Karpas-422 (cell line): Measurements from ENCODE around the gene OPCML. TPM values are rescaled to one million over a fixed set of nuclear protein-coding genes. Genes with fewer than 3 reads are reported as not detected.
A peak's percentile ranks its signal among the peaks of the same experiment; 100 is the strongest.

Experiments used
- DNase-seq: peaks from one replicate; pipeline ENCODE4 v3.0.0-alpha.2; 2015
- H2AFZ ChIP-seq: fragments of 200-600 bp; sonication (generic); 2 replicates; pipeline ENCODE4 v1.6.1; 2014; ENCODE audit warnings: antibody characterized with exemption, low read length, mixed read lengths
- H3K27ac ChIP-seq: fragments of 200-600 bp; sonication (generic); 2 replicates; pipeline ENCODE4 v1.5.1; 2014; ENCODE audit warnings: mild to moderate bottlenecking, low read length, moderate library complexity
- H3K27me3 ChIP-seq: fragments of 200-600 bp; sonication (generic); 2 replicates; pipeline ENCODE4 v1.6.1; 2014; ENCODE audit warnings: low read length, mixed read lengths
- H3K36me3 ChIP-seq: fragments of 200-600 bp; sonication (generic); 2 replicates; pipeline ENCODE4 v1.6.1; 2014; ENCODE audit warnings: low read length, mixed read lengths; ENCODE audit not compliant: insufficient read depth
- H3K4me1 ChIP-seq: fragments of 200-600 bp; sonication (generic); 2 replicates; pipeline ENCODE4 v1.6.1; 2014; ENCODE audit warnings: mild to moderate bottlenecking, low read length, mixed read lengths
- H3K4me2 ChIP-seq: fragments of 200-600 bp; sonication (generic); 2 replicates; pipeline ENCODE4 v1.6.1; 2014; ENCODE audit warnings: low read length, low read depth, mild to moderate bottlenecking; ENCODE audit not compliant: poor library complexity, severe bottlenecking
- H3K4me3 ChIP-seq: fragments of 200-600 bp; sonication (generic); 2 replicates; pipeline ENCODE4 v1.5.1; 2014; ENCODE audit warnings: mild to moderate bottlenecking, antibody characterized with exemption, low read length, mixed read lengths
- H3K79me2 ChIP-seq: fragments of 200-600 bp; sonication (generic); 2 replicates; pipeline ENCODE4 v1.6.1; 2014; ENCODE audit warnings: mild to moderate bottlenecking, low read length, mixed read lengths
- H3K9ac ChIP-seq: fragments of 200-600 bp; sonication (generic); 2 replicates; pipeline ENCODE4 v1.6.0; 2014; ENCODE audit warnings: low read length
- H3K9me2 ChIP-seq: fragments of 200-600 bp; sonication (generic), shearing (Covaris generic); replicated peaks from 2 replicates; pipeline ENCODE4 v1.6.0; 2014; ENCODE audit warnings: mild to moderate bottlenecking, low read length, moderate library complexity; ENCODE audit not compliant: insufficient read depth
- H3K9me3 ChIP-seq: fragments of 300-700, 200-600 bp; sonication (generic); 2 replicates; pipeline ENCODE4 v1.6.1; 2014; ENCODE audit warnings: low read length, mixed read lengths
- H4K20me1 ChIP-seq: fragments of 200-600 bp; sonication (generic); 2 replicates; pipeline ENCODE4 v1.6.1; 2014; ENCODE audit warnings: mild to moderate bottlenecking, antibody characterized with exemption, low read length, low read depth; ENCODE audit not compliant: insufficient read depth
- total RNA-seq: library from RNA; depleted of rRNA; stranded (reverse); fragments of >200 nt; shearing (Covaris generic); gene quantifications from 2 replicates; pipeline ENCODE4 v1.2.3, GENCODE V29; 2014; ENCODE audit warnings: low replicate concordance

The OPCML gene
- total RNA-seq, 1 experiment from 2014 or later: not detected

DNA sequence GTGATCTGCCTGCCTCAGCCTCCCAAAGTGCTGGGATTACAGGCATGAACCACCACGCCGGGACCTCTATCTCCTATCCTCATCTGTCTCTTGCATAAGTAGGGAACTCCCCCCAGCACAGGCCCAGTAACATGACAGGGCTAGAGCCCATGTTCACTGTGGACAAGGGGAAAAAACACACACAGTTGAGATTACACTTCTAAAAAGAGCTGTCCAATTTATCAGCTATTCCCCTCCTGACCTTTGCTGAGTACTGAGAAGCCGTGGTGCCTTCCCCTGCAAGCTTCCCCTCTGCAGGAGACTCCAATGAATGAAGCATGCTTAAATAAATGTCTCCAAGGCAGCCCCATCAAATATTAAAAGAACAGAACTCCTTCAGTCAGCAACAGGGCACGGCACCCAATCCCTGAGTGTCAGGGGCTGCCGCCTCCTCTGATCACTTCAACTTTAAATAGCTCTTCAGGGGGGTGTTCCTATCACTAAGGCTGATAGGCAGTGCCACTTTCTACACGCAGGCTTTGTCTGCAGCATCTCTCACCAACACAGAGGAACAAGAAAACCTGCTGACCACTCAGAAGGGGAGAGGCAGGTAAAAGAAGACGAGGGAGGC is 385.5 kb downstream of the OPCML start:
- Histone ChIP-seq H3K27ac (no peak overlapping the region), H3K4me1 (no peaks in the 10 kb centered on the region), H3K9ac (no peak overlapping the region), H3K9me3 (no peaks in the 10 kb centered on the region), H3K27me3 (no peaks in the 10 kb centered on the region), H2AFZ (no peak overlapping the region), H4K20me1 (no peaks in the 10 kb centered on the region), H3K4me3 (no peak overlapping the region), H3K36me3 (no peaks in the 10 kb centered on the region), H3K4me2 (no peak overlapping the region), H3K79me2 (no peaks in the 10 kb centered on the region), H3K9me2 (no peaks in the 10 kb centered on the region)
- DNase-seq: no peak

GRCh38 chr11:133137939-133138338 is 394.4 kb downstream of the OPCML start:
- Histone ChIP-seq H3K4me1 (no peaks in the 10 kb centered on the region), H3K36me3 (no peaks in the 10 kb centered on the region), H4K20me1 (no peaks in the 10 kb centered on the region), H3K4me3 (no peak overlapping the region), H3K27me3 (no peaks in the 10 kb centered on the region), H3K9me3 (no peaks in the 10 kb centered on the region), H3K4me2 (no peak overlapping the region), H2AFZ (no peak overlapping the region), H3K9me2 (no peaks in the 10 kb centered on the region), H3K79me2 (no peaks in the 10 kb centered on the region), H3K9ac (no peak overlapping the region), H3K27ac (no peak overlapping the region)
- DNase-seq: no peak

DNA sequence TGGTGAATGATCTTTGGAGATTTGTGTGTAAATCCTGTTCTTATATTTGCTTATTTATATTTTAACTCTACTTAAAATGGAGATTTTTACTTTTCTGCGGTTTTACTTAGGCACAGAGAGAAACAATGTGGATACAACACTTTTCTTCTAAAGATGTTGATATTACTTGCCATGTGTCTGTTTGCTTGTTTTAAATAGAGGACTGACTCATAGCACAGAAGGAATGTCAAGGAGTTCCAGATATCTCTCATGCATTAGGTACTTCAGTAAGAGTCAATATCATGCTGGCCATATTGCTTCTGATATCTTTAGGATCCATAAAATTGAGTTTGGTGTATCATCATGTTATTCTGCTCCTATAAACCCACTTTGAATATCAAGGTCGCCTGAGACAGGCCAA is 395.0 kb downstream of the OPCML start:
- Histone ChIP-seq H3K79me2 (no peaks in the 10 kb centered on the region), H3K36me3 (no peaks in the 10 kb centered on the region), H3K4me3 (no peak overlapping the region), H3K27me3 (no peaks in the 10 kb centered on the region), H4K20me1 (no peaks in the 10 kb centered on the region), H3K9me2 (no peaks in the 10 kb centered on the region), H3K27ac (no peak overlapping the region), H3K4me2 (no peak overlapping the region), H3K4me1 (no peaks in the 10 kb centered on the region), H3K9ac (no peak overlapping the region), H2AFZ (no peak overlapping the region), H3K9me3 (no peaks in the 10 kb centered on the region)
- DNase-seq: no peak

- Histone ChIP-seq H3K9me3 (no peaks in the 10 kb centered on the region), H3K36me3 (no peaks in the 10 kb centered on the region), H3K9me2 (no peaks in the 10 kb centered on the region), H3K4me2 (no peak overlapping the region), H3K79me2 (no peaks in the 10 kb centered on the region), H3K27ac (no peak overlapping the region), H3K4me1 (no peaks in the 10 kb centered on the region), H2AFZ (no peak overlapping the region), H4K20me1 (no peaks in the 10 kb centered on the region), H3K9ac (no peak overlapping the region), H3K4me3 (no peak overlapping the region), H3K27me3 (no peaks in the 10 kb centered on the region)
- no peak for DNase-seq
Observed at GRCh38 chr11:133136376-133136775, 395.9 kb downstream of the OPCML start.

DNA sequence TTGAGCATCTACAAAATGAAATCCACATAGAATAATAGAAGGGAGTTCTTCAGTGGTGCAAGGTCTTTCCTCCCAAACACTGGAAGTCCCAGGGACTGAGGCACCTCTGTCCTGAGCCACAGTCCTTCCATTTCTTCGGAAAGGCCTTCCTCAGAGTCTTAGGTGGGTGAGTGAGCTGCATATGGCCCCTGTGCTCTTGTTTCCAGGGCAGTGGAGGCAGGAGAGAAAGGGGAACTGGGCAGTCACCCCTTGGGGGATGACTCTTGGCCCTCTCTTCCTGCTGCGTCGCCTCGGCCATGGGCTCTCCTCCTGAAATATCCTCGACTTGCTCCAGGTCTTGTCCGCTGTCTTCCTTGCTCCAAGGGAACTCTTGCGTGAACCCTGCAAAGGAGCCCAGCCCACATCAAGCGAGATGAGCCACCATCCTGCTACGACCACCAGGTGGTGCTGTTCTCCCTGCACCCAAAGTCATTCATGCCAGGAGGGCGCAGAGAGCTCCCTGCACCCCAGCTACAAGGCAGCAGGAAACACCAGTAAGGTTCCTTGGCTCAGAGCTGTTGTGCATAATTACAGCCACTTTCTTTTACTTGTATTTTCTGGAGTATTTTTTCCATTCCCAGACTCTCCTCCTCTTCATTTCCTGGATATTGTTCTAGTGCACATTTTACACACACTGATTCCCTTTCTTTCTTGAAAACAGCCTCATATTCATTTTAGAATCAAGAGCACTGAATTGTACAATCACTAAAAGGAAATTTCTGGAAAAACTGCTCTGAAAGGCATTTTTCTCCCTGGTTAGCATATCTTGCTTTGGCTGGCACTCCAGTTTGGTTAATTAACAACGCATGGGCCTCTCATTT is 397.8 kb downstream of the OPCML start:
- H3K9me2 ChIP-seq: no peaks in the 10 kb centered on the region
- no peaks in the 10 kb centered on the region for H3K79me2 ChIP-seq
- peak; percentile 70 for DNase-seq
- H3K4me2 ChIP-seq: no peak overlapping the region
- H3K4me1 ChIP-seq: no peaks in the 10 kb centered on the region
- H3K36me3 ChIP-seq: no peaks in the 10 kb centered on the region
- no peak overlapping the region for H3K4me3 ChIP-seq
- no peak overlapping the region for H3K27ac ChIP-seq
- H4K20me1 ChIP-seq: no peaks in the 10 kb centered on the region
- no peaks in the 10 kb centered on the region for H3K9me3 ChIP-seq
- H3K9ac ChIP-seq: no peak overlapping the region
- H2AFZ ChIP-seq: no peak overlapping the region
- H3K27me3 ChIP-seq: no peaks in the 10 kb centered on the region

- H4K20me1 ChIP-seq: no peaks in the 10 kb centered on the region
- H3K79me2 ChIP-seq: no peaks in the 10 kb centered on the region
- H3K36me3 ChIP-seq: no peaks in the 10 kb centered on the region
- no peaks in the 10 kb centered on the region for H3K27me3 ChIP-seq
- H3K4me2 ChIP-seq: no peak overlapping the region
- H3K9me2 ChIP-seq: no peaks in the 10 kb centered on the region
- H3K4me3 ChIP-seq: no peak overlapping the region
- no peak for DNase-seq
- no peaks in the 10 kb centered on the region for H3K9me3 ChIP-seq
- H3K4me1 ChIP-seq: no peaks in the 10 kb centered on the region
- H2AFZ ChIP-seq: no peak overlapping the region
- no peak overlapping the region for H3K27ac ChIP-seq
- H3K9ac ChIP-seq: no peak overlapping the region
Observed at GRCh38 chr11:133133606-133134005, 398.7 kb downstream of the OPCML start.

DNA sequence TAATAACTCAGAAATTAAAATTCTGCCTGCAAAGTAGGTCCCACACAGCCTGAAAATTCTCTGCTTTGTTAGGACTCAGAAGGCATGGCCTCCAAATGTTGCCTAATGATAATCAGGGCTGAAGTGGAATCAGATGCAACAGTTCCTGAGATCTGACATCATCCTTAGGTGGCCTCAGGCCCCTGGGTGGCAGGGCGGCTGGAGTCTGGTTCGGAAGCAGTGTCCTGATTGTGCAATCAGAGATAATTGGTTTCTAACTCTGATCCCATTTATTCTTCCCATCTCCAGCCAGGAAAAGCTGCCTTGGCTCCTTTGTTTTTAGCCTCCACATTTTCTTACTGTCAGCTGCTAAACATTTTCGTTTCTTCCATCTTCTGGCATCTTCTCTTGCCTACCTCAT is 399.3 kb downstream of the OPCML start:
- H3K9me2 ChIP-seq: no peaks in the 10 kb centered on the region
- H3K4me2 ChIP-seq: no peak overlapping the region
- no peak overlapping the region for H3K4me3 ChIP-seq
- H3K79me2 ChIP-seq: no peaks in the 10 kb centered on the region
- H3K27ac ChIP-seq: no peak overlapping the region
- no peaks in the 10 kb centered on the region for H4K20me1 ChIP-seq
- H3K27me3 ChIP-seq: no peaks in the 10 kb centered on the region
- DNase-seq: no peak
- H2AFZ ChIP-seq: no peak overlapping the region
- no peaks in the 10 kb centered on the region for H3K36me3 ChIP-seq
- no peaks in the 10 kb centered on the region for H3K4me1 ChIP-seq
- no peaks in the 10 kb centered on the region for H3K9me3 ChIP-seq
- no peak overlapping the region for H3K9ac ChIP-seq

DNA sequence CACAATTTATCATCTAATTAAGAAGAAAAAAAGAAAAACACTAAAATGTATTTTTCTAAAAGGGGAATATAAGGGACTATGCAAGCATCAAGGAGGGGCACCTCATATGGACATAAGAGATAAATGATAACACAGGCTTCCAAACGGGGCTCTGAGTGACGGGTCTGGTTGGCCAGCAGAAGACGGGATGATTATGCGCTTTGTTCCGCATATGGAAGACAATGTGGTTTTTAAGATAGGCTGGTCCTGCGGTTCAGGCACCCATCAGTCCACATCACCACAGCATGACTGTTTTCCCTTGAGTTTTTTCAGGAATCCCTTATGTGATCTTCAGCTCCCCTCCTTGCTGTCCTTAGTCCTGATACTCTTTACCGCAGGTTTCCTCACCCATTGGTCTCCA is 404.6 kb downstream of the OPCML start:
- no peaks in the 10 kb centered on the region for H4K20me1 ChIP-seq
- no peaks in the 10 kb centered on the region for H3K79me2 ChIP-seq
- no peaks in the 10 kb centered on the region for H3K9me3 ChIP-seq
- no peaks in the 10 kb centered on the region for H3K36me3 ChIP-seq
- H3K4me3 ChIP-seq: no peak overlapping the region
- H3K4me2 ChIP-seq: no peak overlapping the region
- no peak overlapping the region for H3K9ac ChIP-seq
- no peaks in the 10 kb centered on the region for H3K9me2 ChIP-seq
- no peak for DNase-seq
- no peak overlapping the region for H3K27ac ChIP-seq
- H3K4me1 ChIP-seq: no peaks in the 10 kb centered on the region
- no peak overlapping the region for H2AFZ ChIP-seq
- no peaks in the 10 kb centered on the region for H3K27me3 ChIP-seq
